ENCODE data around the gene PBRM1.

DNA sequence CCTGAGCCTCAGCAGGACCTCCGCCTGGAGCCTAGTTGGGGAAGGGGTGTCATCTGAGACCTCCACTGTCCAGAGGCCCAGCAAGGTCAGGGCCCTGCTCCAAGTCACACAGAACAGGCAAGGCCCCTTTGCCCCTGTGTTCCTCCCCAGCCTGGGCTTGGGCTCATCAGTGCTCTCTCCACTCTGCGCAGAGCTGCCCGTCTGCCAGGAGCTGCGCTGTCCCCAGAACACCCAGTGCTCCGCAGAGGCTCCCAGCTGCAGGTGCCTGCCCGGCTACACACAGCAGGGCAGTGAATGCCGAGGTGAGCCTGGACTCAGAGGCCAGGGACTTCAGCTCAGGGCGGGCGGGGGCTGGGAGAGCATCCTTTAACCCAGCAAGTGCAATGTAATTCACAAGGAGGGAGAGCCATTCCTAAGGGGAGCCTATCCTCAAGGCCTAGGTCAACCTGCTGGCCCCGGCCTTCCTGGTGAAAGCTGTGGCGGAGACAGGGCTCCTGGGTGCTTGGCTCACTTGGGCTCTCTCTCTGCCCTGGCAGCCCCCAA is 182.8 kb downstream of the PBRM1 start:
- TF ChIP-seq TAF1 (IDR thresholded peaks at IDR 0.05; ENCODE audit: low read depth) (no peak), CEBPB (IDR thresholded peaks at IDR 0.05) (no peak), YY1 (IDR thresholded peaks at IDR 0.05; ENCODE audit: low read depth) (no peak), RAD21 (IDR thresholded peaks at IDR 0.05; ENCODE audit: low read depth) (no peak), TEAD4 (IDR thresholded peaks at IDR 0.05) (no peak), NFIC (IDR thresholded peaks at IDR 0.05) (no peak), ZBTB7A (IDR thresholded peaks at IDR 0.05; ENCODE audit: low read depth) (no peak), EP300 (IDR thresholded peaks at IDR 0.05; ENCODE audit: borderline replicate concordance) (no peak), CREB1 (IDR thresholded peaks at IDR 0.05; ENCODE audit: low read depth) (no peak), TCF12 (IDR thresholded peaks at IDR 0.05; ENCODE audit: low read depth) (no peak)
- TF ChIP-seq, protein P1, sequence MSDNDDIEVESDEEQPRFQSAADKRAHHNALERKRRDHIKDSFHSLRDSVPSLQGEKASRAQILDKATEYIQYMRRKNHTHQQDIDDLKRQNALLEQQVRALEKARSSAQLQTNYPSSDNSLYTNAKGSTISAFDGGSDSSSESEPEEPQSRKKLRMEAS (IDR thresholded peaks at IDR 0.05) = no peak
- TF ChIP-seq, protein P2, sequence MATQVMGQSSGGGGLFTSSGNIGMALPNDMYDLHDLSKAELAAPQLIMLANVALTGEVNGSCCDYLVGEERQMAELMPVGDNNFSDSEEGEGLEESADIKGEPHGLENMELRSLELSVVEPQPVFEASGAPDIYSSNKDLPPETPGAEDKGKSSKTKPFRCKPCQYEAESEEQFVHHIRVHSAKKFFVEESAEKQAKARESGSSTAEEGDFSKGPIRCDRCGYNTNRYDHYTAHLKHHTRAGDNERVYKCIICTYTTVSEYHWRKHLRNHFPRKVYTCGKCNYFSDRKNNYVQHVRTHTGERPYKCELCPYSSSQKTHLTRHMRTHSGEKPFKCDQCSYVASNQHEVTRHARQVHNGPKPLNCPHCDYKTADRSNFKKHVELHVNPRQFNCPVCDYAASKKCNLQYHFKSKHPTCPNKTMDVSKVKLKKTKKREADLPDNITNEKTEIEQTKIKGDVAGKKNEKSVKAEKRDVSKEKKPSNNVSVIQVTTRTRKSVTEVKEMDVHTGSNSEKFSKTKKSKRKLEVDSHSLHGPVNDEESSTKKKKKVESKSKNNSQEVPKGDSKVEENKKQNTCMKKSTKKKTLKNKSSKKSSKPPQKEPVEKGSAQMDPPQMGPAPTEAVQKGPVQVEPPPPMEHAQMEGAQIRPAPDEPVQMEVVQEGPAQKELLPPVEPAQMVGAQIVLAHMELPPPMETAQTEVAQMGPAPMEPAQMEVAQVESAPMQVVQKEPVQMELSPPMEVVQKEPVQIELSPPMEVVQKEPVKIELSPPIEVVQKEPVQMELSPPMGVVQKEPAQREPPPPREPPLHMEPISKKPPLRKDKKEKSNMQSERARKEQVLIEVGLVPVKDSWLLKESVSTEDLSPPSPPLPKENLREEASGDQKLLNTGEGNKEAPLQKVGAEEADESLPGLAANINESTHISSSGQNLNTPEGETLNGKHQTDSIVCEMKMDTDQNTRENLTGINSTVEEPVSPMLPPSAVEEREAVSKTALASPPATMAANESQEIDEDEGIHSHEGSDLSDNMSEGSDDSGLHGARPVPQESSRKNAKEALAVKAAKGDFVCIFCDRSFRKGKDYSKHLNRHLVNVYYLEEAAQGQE (IDR thresholded peaks at IDR 0.05; ENCODE audit: low read depth) = no peak
